SK-N-SH treated with all-trans-retinoic acid at 6 μM for 48 hours (cell line): ENCODE data around the gene ACKR1.

Source experiments
- ATAC-seq: fragments of 200-7000 bp; cut with Tn5 transposase; 3 replicates; pipeline ENCODE4 v1.9.1; 2020; ENCODE audit warnings: mild to moderate bottlenecking, moderate library complexity
- ARNTL ChIP-seq: fragments of 450-650 bp; formaldehyde crosslinking; IDR thresholded peaks from 2 replicates; pipeline ENCODE4 v1.5.0; 2020; ENCODE audit warnings: low read depth, mild to moderate bottlenecking, moderate library complexity, borderline replicate concordance
- BACH2 ChIP-seq: fragments of 250-450 bp; sonication (Bioruptor Pico); IDR thresholded peaks from 2 replicates; pipeline ENCODE4 v1.9.0; 2021; ENCODE audit warnings: mild to moderate bottlenecking, borderline replicate concordance
- CREB5 ChIP-seq: fragments of 250-450 bp; sonication (Bioruptor Pico); IDR thresholded peaks from 2 replicates; pipeline ENCODE4 v1.5.1; 2020; ENCODE audit warnings: low read depth, mild to moderate bottlenecking, moderate library complexity
- CSDC2 ChIP-seq: fragments of 250-450 bp; sonication (Bioruptor Pico); IDR thresholded peaks from 2 replicates; pipeline ENCODE4 v1.5.0; 2020; ENCODE audit warnings: mild to moderate bottlenecking, moderate library complexity
- ESRRG ChIP-seq: fragments of 250-450 bp; sonication (Bioruptor Pico); IDR thresholded peaks from 2 replicates; pipeline ENCODE4 v1.6.1; 2021; ENCODE audit warnings: mild to moderate bottlenecking
- GLIS3 ChIP-seq: fragments of 250-450 bp; sonication (Bioruptor Pico); IDR thresholded peaks from 2 replicates; pipeline ENCODE4 v1.5.0; 2020; ENCODE audit warnings: mild to moderate bottlenecking, moderate library complexity
- ISL1 ChIP-seq: fragments of 250-450 bp; sonication (Bioruptor Pico); IDR thresholded peaks from 2 replicates; pipeline ENCODE4 v2.1.2; 2022; ENCODE audit warnings: mild to moderate bottlenecking, moderate library complexity
- PATZ1 ChIP-seq: fragments of 250-450 bp; sonication (Bioruptor Pico); IDR thresholded peaks from 2 replicates; pipeline ENCODE4 v1.8.0; 2020; ENCODE audit warnings: mild to moderate bottlenecking, moderate library complexity, borderline replicate concordance
- PPARA ChIP-seq: fragments of 250-450 bp; sonication (Bioruptor Pico); IDR thresholded peaks from 2 replicates; pipeline ENCODE4 v1.5.0; 2020; ENCODE audit warnings: mild to moderate bottlenecking, borderline replicate concordance
- RARB ChIP-seq: fragments of 250-450 bp; sonication (Bioruptor Pico); IDR thresholded peaks from 2 replicates; pipeline ENCODE4 v1.8.0; 2021; ENCODE audit warnings: mild to moderate bottlenecking, moderate library complexity
- SNAI2 ChIP-seq: fragments of 250-450 bp; sonication (Bioruptor Pico); IDR thresholded peaks from 2 replicates; pipeline ENCODE4 v1.5.0; 2020; ENCODE audit warnings: mild to moderate bottlenecking, moderate library complexity
- TCF4 ChIP-seq: fragments of 250-450 bp; sonication (Bioruptor Pico); IDR thresholded peaks from 2 replicates; pipeline ENCODE4 v1.8.0; 2021; ENCODE audit warnings: mild to moderate bottlenecking, moderate library complexity, borderline replicate concordance
- TOX ChIP-seq: fragments of 250-450 bp; sonication (Bioruptor Pico); IDR thresholded peaks from 2 replicates; pipeline ENCODE4 v1.8.0; 2021; ENCODE audit warnings: mild to moderate bottlenecking, moderate library complexity, borderline replicate concordance
- ZFP3 ChIP-seq: fragments of 250-450 bp; sonication (Bioruptor Pico); IDR thresholded peaks from 2 replicates; pipeline ENCODE4 v1.5.0; 2020; ENCODE audit warnings: mild to moderate bottlenecking, moderate library complexity
- ZFP30 ChIP-seq: fragments of 450-650 bp; formaldehyde crosslinking; IDR thresholded peaks from 2 replicates; pipeline ENCODE4 v1.5.0; 2022; ENCODE audit warnings: mild to moderate bottlenecking, moderate library complexity
- ZNF565 ChIP-seq: fragments of 450-650 bp; formaldehyde crosslinking; conservative IDR thresholded peaks from 2 replicates; pipeline ENCODE4 v1.5.0; 2020; ENCODE audit warnings: low read depth, mild to moderate bottlenecking, moderate library complexity
- ZNF70 ChIP-seq: fragments of 450-650 bp; formaldehyde crosslinking; IDR thresholded peaks from 2 replicates; pipeline ENCODE4 v1.5.0; 2020; ENCODE audit warnings: mild to moderate bottlenecking, moderate library complexity
- ZNF8 ChIP-seq: fragments of 450-650 bp; formaldehyde crosslinking; IDR thresholded peaks from 2 replicates; pipeline ENCODE4 v1.5.0; 2020; ENCODE audit warnings: mild to moderate bottlenecking, moderate library complexity
- TF ChIP-seq, protein P1 (sequence below): fragments of 250-450 bp; sonication (Bioruptor Pico); IDR thresholded peaks from 2 replicates; pipeline ENCODE4 v1.5.0; 2020; ENCODE audit warnings: mild to moderate bottlenecking, moderate library complexity
- TF ChIP-seq, protein P2 (sequence below): fragments of 250-450 bp; sonication (Bioruptor Pico); IDR thresholded peaks from 2 replicates; pipeline ENCODE4 v1.5.1; 2021; ENCODE audit warnings: mild to moderate bottlenecking, moderate library complexity
- TF ChIP-seq, protein P3 (sequence below): fragments of 250-450 bp; sonication (Bioruptor Pico); IDR thresholded peaks from 2 replicates; pipeline ENCODE4 v1.8.0; 2021; ENCODE audit warnings: low read depth, mild to moderate bottlenecking, moderate library complexity, borderline replicate concordance

ACKR1 gene

GRCh38 chr1:159211331-159212136 is 6.9 kb downstream of the ACKR1 start:
- ATAC-seq, result peak; percentile 58

DNA sequence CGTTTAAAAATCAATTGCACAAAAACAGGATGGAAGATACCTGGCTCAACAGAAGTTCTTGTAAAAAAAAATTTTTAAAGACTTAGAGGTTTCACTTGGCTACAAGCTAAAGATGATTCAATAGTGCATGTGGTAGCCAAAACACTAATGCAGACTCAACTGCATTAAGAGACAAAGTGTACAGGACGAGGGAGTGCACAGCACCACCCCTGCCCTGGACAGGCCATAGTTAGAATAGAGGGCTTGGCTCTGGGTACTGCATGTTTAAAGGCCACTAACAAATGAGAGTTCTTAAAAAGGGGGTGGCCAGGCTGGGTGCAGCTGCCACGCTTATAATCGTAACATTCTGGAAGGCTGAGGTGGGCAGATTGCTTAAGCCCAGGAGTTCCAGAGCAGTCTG is 7.9 kb downstream of the ACKR1 start:
- no peak for ATAC-seq
- no peak for TF ChIP-seq ZFP3 (CRISPR knock-in tag)
- no peak for TF ChIP-seq ISL1 (CRISPR knock-in tag)
- TF ChIP-seq ZFP30 (CRISPR knock-in tag), result no peak
- TF ChIP-seq, protein P1, sequence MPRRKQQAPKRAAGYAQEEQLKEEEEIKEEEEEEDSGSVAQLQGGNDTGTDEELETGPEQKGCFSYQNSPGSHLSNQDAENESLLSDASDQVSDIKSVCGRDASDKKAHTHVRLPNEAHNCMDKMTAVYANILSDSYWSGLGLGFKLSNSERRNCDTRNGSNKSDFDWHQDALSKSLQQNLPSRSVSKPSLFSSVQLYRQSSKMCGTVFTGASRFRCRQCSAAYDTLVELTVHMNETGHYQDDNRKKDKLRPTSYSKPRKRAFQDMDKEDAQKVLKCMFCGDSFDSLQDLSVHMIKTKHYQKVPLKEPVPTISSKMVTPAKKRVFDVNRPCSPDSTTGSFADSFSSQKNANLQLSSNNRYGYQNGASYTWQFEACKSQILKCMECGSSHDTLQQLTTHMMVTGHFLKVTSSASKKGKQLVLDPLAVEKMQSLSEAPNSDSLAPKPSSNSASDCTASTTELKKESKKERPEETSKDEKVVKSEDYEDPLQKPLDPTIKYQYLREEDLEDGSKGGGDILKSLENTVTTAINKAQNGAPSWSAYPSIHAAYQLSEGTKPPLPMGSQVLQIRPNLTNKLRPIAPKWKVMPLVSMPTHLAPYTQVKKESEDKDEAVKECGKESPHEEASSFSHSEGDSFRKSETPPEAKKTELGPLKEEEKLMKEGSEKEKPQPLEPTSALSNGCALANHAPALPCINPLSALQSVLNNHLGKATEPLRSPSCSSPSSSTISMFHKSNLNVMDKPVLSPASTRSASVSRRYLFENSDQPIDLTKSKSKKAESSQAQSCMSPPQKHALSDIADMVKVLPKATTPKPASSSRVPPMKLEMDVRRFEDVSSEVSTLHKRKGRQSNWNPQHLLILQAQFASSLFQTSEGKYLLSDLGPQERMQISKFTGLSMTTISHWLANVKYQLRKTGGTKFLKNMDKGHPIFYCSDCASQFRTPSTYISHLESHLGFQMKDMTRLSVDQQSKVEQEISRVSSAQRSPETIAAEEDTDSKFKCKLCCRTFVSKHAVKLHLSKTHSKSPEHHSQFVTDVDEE (CRISPR knock-in tag), result no peak
- TF ChIP-seq CSDC2 (CRISPR knock-in tag), result no peak
- TF ChIP-seq GLIS3 (CRISPR knock-in tag), result no peak
- TF ChIP-seq TOX (CRISPR knock-in tag), result no peak
- TF ChIP-seq SNAI2, result no peak
- no peak for TF ChIP-seq ZNF8 (CRISPR knock-in tag)
- TF ChIP-seq ESRRG (CRISPR knock-in tag), result no peak
- TF ChIP-seq BACH2 (CRISPR knock-in tag), result no peak
- TF ChIP-seq, protein P2, sequence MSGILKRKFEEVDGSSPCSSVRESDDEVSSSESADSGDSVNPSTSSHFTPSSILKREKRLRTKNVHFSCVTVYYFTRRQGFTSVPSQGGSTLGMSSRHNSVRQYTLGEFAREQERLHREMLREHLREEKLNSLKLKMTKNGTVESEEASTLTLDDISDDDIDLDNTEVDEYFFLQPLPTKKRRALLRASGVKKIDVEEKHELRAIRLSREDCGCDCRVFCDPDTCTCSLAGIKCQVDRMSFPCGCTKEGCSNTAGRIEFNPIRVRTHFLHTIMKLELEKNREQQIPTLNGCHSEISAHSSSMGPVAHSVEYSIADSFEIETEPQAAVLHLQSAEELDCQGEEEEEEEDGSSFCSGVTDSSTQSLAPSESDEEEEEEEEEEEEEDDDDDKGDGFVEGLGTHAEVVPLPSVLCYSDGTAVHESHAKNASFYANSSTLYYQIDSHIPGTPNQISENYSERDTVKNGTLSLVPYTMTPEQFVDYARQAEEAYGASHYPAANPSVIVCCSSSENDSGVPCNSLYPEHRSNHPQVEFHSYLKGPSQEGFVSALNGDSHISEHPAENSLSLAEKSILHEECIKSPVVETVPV (CRISPR knock-in tag), result no peak
- no peak for TF ChIP-seq ZNF565
- TF ChIP-seq CREB5 (CRISPR knock-in tag), result no peak
- TF ChIP-seq ZNF70 (CRISPR knock-in tag), result no peak

More at GRCh38 chr1:159211331-159212136, 6.9 kb downstream of the ACKR1 start:
- no peak for TF ChIP-seq ZFP3 (CRISPR knock-in tag)
- TF ChIP-seq ZFP30 (CRISPR knock-in tag), result no peak
- TF ChIP-seq ARNTL (CRISPR knock-in tag), result no peak
- TF ChIP-seq GLIS3 (CRISPR knock-in tag), result no peak
- no peak for TF ChIP-seq ZNF70 (CRISPR knock-in tag)
- TF ChIP-seq RARB, result no peak
- no peak for TF ChIP-seq TCF4 (CRISPR knock-in tag)
- TF ChIP-seq, protein P2 (CRISPR knock-in tag), result no peak
- no peak for TF ChIP-seq PATZ1 (CRISPR knock-in tag)
- TF ChIP-seq ESRRG (CRISPR knock-in tag), result no peak
- TF ChIP-seq PPARA, result no peak
- TF ChIP-seq, protein P3, sequence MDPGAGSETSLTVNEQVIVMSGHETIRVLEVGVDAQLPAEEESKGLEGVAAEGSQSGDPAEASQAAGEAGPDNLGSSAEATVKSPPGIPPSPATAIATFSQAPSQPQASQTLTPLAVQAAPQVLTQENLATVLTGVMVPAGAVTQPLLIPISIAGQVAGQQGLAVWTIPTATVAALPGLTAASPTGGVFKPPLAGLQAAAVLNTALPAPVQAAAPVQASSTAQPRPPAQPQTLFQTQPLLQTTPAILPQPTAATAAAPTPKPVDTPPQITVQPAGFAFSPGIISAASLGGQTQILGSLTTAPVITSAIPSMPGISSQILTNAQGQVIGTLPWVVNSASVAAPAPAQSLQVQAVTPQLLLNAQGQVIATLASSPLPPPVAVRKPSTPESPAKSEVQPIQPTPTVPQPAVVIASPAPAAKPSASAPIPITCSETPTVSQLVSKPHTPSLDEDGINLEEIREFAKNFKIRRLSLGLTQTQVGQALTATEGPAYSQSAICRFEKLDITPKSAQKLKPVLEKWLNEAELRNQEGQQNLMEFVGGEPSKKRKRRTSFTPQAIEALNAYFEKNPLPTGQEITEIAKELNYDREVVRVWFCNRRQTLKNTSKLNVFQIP, result no peak
- TF ChIP-seq, protein P1 (CRISPR knock-in tag), result no peak
- TF ChIP-seq ZNF8 (CRISPR knock-in tag), result no peak
